ENCODE measurements around the gene VSNL1. TPM values are rescaled to one million over a fixed set of nuclear protein-coding genes. Genes with fewer than 3 reads are reported as not detected.

VSNL1 gene
- polyA plus RNA-seq, 1 donor = 0.70 TPM

DNA sequence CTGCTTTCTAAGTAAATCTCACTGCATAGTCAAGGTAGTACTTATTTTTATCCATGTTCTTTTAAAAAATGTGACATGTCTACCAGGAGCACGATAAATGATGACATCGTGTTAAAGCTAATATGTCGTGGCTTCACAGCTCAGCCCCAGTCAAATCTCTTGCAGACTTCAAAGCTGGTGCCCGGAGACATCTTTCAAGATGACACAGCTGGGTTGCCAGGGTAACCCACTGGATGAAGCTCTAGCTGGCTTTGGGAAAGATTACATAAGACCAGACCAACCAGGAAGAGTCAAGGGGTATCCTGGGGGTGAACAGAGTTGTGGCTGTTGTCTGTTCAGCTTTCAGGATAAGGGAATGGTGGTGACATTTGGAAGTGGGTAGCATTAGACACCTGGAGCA lies 67.8 kb downstream of the VSNL1 start:
- Histone ChIP-seq H3K9me3 (ENCODE audit: control insufficient read depth, low read depth, low read length) (no peaks in the 10 kb centered on the region), H3K4me1 (ENCODE audit: control insufficient read depth, insufficient read depth, low read length) (no peaks in the 10 kb centered on the region), H3K27ac (ENCODE audit: low read length) (no peak overlapping the region), H3K4me3 (ENCODE audit: low read length) (no peak overlapping the region), H3K36me3 (ENCODE audit: control insufficient read depth, insufficient read depth, low read length) (no peaks in the 10 kb centered on the region), H3K27me3 (ENCODE audit: control insufficient read depth, insufficient read depth, low read length) (no peaks in the 10 kb centered on the region)
- DNase-seq = no peak
- WGBS (ENCODE audit: insufficient coverage, low lambda C conversion rate) = no CpG with 5 or more reads among the region's 4 CpGs

DNA sequence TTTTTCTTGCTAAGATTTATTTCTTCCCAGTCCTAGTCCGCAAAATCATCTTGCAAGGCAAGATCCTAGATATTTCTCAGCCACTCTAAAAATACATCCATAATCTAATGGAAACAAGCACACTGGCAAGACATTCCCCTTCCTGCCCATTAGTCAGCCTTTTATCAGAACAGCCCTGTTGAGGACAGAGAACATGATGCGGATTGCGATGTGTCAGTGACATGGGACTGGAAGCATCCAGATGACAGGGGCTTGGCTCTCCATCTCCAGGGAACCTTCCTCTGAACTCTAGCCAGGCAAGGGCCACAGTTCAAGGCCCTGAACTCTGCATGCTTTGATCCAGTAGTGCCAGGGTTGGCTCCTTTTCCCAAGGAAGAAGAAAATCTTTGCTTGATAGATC lies 70.0 kb downstream of the VSNL1 start:
- Histone ChIP-seq H3K4me1 (ENCODE audit: control insufficient read depth, insufficient read depth, low read length) (no peaks in the 10 kb centered on the region), H3K9me3 (ENCODE audit: control insufficient read depth, low read depth, low read length) (no peaks in the 10 kb centered on the region), H3K27ac (ENCODE audit: low read length) (no peak overlapping the region), H3K4me3 (ENCODE audit: low read length) (no peak overlapping the region), H3K36me3 (ENCODE audit: control insufficient read depth, insufficient read depth, low read length) (no peaks in the 10 kb centered on the region), H3K27me3 (ENCODE audit: control insufficient read depth, insufficient read depth, low read length) (no peaks in the 10 kb centered on the region)
- WGBS (ENCODE audit: insufficient coverage, low lambda C conversion rate) = 80% methylated on average over 1 of the region's 3 CpGs
- DNase-seq = no peak

DNA sequence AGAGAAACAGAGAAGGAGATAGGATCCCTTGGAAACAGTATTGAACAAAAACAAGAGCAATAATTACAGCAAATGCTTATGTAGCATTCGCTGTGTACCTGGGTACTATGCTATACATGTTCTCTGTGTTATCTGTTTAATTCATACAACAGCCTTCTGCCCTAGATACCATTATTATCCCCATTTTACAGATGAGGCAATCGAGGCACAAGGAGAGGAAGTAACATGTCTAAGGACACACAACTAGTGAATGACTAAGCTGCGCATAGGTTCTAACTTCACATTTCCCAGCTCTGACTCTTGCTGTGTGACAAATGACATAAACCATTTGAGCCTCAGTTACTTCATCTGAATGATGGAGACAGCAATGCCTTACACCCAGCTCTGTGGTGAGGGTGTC lies 70.5 kb downstream of the VSNL1 start:
- Histone ChIP-seq H3K27ac (ENCODE audit: low read length) (no peak overlapping the region), H3K4me3 (ENCODE audit: low read length) (no peak overlapping the region), H3K9me3 (ENCODE audit: control insufficient read depth, low read depth, low read length) (no peaks in the 10 kb centered on the region), H3K4me1 (ENCODE audit: control insufficient read depth, insufficient read depth, low read length) (no peaks in the 10 kb centered on the region), H3K36me3 (ENCODE audit: control insufficient read depth, insufficient read depth, low read length) (no peaks in the 10 kb centered on the region), H3K27me3 (ENCODE audit: control insufficient read depth, insufficient read depth, low read length) (no peaks in the 10 kb centered on the region)
- no peak for DNase-seq
- no CpG with 5 or more reads among the region's 3 CpGs for WGBS (ENCODE audit: insufficient coverage, low lambda C conversion rate)

DNA sequence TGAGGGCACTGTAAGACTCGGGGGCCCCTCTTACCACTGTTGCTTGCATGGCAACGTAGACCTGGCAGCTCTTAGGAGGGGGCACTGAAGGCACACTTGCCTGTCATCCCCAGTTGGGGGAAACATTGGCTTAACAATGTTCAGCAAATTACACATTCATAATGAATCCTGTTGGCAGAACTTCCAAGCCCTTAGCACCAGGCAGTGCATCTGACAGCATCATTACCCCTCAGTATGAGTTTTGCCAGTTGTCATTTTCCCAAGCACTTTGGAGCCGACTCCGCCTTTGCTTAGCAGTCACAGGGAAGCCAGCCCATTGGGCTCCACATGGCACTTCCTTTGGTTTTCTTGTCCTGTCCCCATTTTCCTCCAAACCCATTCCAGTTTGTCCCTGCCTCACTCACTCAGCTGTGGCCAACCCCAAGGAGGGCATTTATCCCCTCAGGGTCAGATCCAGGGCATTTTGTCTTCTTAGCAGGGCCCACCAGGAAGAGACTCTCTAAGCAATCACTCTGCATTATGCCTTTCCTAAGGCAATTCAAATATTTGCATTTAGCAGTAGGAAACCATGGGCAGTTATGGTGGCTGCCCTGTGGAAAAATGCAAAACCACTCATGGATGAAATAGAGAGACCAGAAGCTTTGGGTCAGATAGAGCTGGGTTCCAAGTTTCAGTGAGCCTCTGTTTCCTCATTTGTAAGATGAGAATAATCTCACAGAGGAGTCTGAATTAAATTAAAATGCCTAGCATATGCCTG lies 73.9 kb downstream of the VSNL1 start:
- no peaks in the 10 kb centered on the region for H3K27me3 ChIP-seq (ENCODE audit: control insufficient read depth, insufficient read depth, low read length)
- no peak overlapping the region for H3K4me3 ChIP-seq (ENCODE audit: low read length)
- H3K27ac ChIP-seq (ENCODE audit: low read length) = no peak overlapping the region
- no peaks in the 10 kb centered on the region for H3K4me1 ChIP-seq (ENCODE audit: control insufficient read depth, insufficient read depth, low read length)
- no peaks in the 10 kb centered on the region for H3K9me3 ChIP-seq (ENCODE audit: control insufficient read depth, low read depth, low read length)
- no peak for DNase-seq
- WGBS (ENCODE audit: insufficient coverage, low lambda C conversion rate) = no CpG with 5 or more reads among the region's 4 CpGs
- H3K36me3 ChIP-seq (ENCODE audit: control insufficient read depth, insufficient read depth, low read length) = no peaks in the 10 kb centered on the region

DNA sequence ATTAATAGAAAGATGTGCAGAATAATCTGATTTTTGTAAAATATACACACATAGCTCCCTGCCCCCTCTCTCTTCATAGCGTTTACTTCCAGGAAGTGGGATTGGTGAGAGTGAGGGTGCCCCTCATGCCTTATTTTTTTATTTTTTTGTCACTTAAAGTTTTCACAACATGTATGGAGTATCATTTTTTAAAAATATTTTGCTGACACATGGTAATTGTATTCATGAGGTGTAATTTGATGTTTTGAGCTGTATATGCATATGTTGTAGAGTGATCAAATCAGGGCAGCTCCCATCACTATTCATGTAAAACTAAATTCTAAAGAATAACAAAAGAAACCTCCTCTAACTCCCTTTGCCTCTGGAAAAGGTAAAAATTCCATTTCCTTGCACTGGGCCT lies 74.7 kb downstream of the VSNL1 start:
- no peak for DNase-seq
- no peak overlapping the region for H3K4me3 ChIP-seq (ENCODE audit: low read length)
- H3K36me3 ChIP-seq (ENCODE audit: control insufficient read depth, insufficient read depth, low read length) = no peaks in the 10 kb centered on the region
- WGBS (ENCODE audit: insufficient coverage, low lambda C conversion rate) = no CpG with 5 or more reads among the region's 1 CpG
- no peaks in the 10 kb centered on the region for H3K27me3 ChIP-seq (ENCODE audit: control insufficient read depth, insufficient read depth, low read length)
- no peaks in the 10 kb centered on the region for H3K4me1 ChIP-seq (ENCODE audit: control insufficient read depth, insufficient read depth, low read length)
- no peaks in the 10 kb centered on the region for H3K9me3 ChIP-seq (ENCODE audit: control insufficient read depth, low read depth, low read length)
- H3K27ac ChIP-seq (ENCODE audit: low read length) = no peak overlapping the region

DNA sequence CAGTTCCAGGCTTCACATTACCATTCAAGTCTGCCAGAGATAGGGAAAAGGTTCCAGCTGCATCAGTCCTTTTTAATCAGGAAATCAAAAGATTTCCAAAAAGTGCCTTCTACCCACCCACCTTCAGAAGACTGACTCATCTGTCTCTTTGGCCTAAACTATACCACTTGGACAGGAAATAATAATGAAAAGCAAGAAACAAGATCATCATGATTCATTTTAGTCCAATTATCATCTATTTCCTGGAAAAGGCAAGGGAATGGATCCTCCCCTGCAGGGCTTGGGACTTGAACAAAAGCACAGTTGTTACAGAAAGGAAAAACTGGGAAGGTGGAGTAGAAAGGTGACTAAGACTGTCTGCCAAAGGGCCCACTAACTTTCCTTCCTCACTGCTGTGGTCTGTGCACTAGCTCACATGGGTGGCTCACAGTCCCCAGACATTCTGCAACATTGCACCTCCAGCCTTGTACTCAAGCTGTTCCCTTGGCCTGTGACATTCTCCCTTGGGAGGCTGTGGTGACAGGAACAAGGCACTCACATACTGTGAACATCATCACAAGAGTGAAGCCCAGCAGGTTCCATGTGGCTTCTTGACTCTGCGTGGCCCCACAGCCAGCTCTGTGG lies 75.3 kb downstream of the VSNL1 start:
- DNase-seq = no peak
- H3K27me3 ChIP-seq (ENCODE audit: control insufficient read depth, insufficient read depth, low read length) = no peaks in the 10 kb centered on the region
- WGBS (ENCODE audit: insufficient coverage, low lambda C conversion rate) = no CpG with 5 or more reads among the region's 1 CpG
- H3K36me3 ChIP-seq (ENCODE audit: control insufficient read depth, insufficient read depth, low read length) = no peaks in the 10 kb centered on the region
- no peak overlapping the region for H3K27ac ChIP-seq (ENCODE audit: low read length)
- H3K4me3 ChIP-seq (ENCODE audit: low read length) = no peak overlapping the region
- H3K4me1 ChIP-seq (ENCODE audit: control insufficient read depth, insufficient read depth, low read length) = no peaks in the 10 kb centered on the region
- no peaks in the 10 kb centered on the region for H3K9me3 ChIP-seq (ENCODE audit: control insufficient read depth, low read depth, low read length)

DNA sequence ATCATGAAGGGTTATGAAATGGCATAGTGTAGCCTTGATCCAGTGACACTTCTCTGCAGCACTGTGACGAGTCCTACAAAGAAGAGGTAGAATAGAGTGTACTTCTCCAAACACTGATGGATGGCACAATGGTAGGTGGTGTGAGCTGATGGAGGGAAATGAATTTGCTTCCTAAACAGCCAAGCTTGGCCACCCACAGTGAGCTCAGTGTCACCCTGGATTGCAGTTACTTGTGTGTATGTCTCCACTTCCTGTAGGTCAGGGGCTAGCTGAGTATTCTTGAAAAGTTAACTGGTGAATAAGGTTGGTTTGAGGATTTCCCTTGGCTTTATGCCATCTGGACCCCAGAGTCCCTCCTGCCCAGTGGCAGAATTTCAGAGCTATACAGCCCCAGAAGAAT lies 75.9 kb downstream of the VSNL1 start:
- no peak for DNase-seq
- H3K9me3 ChIP-seq (ENCODE audit: control insufficient read depth, low read depth, low read length) = no peaks in the 10 kb centered on the region
- no peaks in the 10 kb centered on the region for H3K4me1 ChIP-seq (ENCODE audit: control insufficient read depth, insufficient read depth, low read length)
- H3K36me3 ChIP-seq (ENCODE audit: control insufficient read depth, insufficient read depth, low read length) = no peaks in the 10 kb centered on the region
- H3K27ac ChIP-seq (ENCODE audit: low read length) = no peak overlapping the region
- no CpG with 5 or more reads among the region's 1 CpG for WGBS (ENCODE audit: insufficient coverage, low lambda C conversion rate)
- H3K4me3 ChIP-seq (ENCODE audit: low read length) = no peak overlapping the region
- no peaks in the 10 kb centered on the region for H3K27me3 ChIP-seq (ENCODE audit: control insufficient read depth, insufficient read depth, low read length)

DNA sequence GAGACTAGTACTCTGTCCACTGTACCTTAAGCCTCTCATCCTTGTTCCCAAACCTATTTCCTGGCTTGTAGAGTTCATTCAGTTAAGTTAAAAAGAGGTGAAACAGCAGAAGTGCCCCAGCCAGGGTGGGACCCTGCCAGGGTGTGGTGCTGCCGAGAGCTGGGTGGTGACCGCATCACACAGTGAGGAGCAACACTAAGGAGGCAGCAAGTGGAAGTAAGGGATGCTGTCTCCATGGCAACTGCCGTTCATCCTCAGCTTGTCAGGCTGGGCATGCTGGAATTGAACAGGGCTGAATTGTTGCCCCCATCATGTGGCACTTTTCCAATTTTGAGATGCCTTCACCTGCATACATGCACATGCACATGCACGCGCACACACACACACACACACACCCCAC lies 77.0 kb downstream of the VSNL1 start:
- no peaks in the 10 kb centered on the region for H3K27me3 ChIP-seq (ENCODE audit: control insufficient read depth, insufficient read depth, low read length)
- H3K36me3 ChIP-seq (ENCODE audit: control insufficient read depth, insufficient read depth, low read length) = no peaks in the 10 kb centered on the region
- no CpG with 5 or more reads among the region's 5 CpGs for WGBS (ENCODE audit: insufficient coverage, low lambda C conversion rate)
- no peak for DNase-seq
- H3K9me3 ChIP-seq (ENCODE audit: control insufficient read depth, low read depth, low read length) = no peaks in the 10 kb centered on the region
- no peaks in the 10 kb centered on the region for H3K4me1 ChIP-seq (ENCODE audit: control insufficient read depth, insufficient read depth, low read length)
- no peak overlapping the region for H3K4me3 ChIP-seq (ENCODE audit: low read length)
- no peak overlapping the region for H3K27ac ChIP-seq (ENCODE audit: low read length)

DNA sequence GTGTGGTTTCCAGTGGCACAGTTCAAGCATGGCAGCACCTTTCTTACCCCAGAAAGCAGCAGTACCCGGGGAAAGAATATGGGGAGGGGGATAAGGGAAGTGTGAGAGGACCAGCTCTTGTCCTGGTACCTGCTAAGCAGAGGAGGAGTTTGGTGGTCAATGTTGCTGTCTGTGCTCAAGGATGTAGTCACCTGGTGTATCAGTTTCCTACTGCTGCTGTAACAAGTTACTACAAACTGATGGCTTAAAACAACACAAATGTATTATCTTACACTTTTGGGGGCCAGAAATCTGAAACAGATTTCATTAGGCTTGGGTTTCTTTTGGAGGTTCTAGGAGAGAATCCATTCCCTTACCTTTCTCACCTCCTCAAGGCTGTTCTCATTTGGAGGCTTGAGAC lies 77.5 kb downstream of the VSNL1 start:
- Histone ChIP-seq H3K4me1 (ENCODE audit: control insufficient read depth, insufficient read depth, low read length) (no peaks in the 10 kb centered on the region), H3K9me3 (ENCODE audit: control insufficient read depth, low read depth, low read length) (no peaks in the 10 kb centered on the region), H3K36me3 (ENCODE audit: control insufficient read depth, insufficient read depth, low read length) (no peaks in the 10 kb centered on the region), H3K4me3 (ENCODE audit: low read length) (no peak overlapping the region), H3K27ac (ENCODE audit: low read length) (no peak overlapping the region), H3K27me3 (ENCODE audit: control insufficient read depth, insufficient read depth, low read length) (no peaks in the 10 kb centered on the region)
- no CpG with 5 or more reads among the region's 1 CpG for WGBS (ENCODE audit: insufficient coverage, low lambda C conversion rate)
- DNase-seq = no peak

DNA sequence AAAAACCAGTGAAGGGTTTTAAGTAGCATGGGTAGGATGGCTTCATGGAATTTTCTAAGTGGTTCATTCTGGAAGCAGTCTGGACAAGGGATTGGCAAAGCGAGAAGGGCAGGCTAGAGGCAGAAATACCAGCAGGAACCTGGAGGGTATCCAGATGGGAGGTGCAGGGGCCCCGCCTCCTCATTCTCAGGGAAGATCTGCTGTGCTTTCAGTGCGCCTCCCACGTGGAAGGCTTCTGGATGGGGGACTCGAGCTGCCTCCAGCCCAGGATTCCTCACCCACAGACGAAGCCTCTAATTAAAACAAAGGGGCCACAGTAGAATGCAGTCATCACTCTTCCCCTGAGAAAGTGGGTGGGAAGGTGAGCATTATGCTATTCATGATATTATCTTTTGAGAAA lies 79.8 kb downstream of the VSNL1 start:
- H3K9me3 ChIP-seq (ENCODE audit: control insufficient read depth, low read depth, low read length) = no peaks in the 10 kb centered on the region
- no peaks in the 10 kb centered on the region for H3K36me3 ChIP-seq (ENCODE audit: control insufficient read depth, insufficient read depth, low read length)
- no CpG with 5 or more reads among the region's 6 CpGs for WGBS (ENCODE audit: insufficient coverage, low lambda C conversion rate)
- H3K4me1 ChIP-seq (ENCODE audit: control insufficient read depth, insufficient read depth, low read length) = no peaks in the 10 kb centered on the region
- H3K27ac ChIP-seq (ENCODE audit: low read length) = no peak overlapping the region
- no peak overlapping the region for H3K4me3 ChIP-seq (ENCODE audit: low read length)
- H3K27me3 ChIP-seq (ENCODE audit: control insufficient read depth, insufficient read depth, low read length) = no peaks in the 10 kb centered on the region
- no peak for DNase-seq

DNA sequence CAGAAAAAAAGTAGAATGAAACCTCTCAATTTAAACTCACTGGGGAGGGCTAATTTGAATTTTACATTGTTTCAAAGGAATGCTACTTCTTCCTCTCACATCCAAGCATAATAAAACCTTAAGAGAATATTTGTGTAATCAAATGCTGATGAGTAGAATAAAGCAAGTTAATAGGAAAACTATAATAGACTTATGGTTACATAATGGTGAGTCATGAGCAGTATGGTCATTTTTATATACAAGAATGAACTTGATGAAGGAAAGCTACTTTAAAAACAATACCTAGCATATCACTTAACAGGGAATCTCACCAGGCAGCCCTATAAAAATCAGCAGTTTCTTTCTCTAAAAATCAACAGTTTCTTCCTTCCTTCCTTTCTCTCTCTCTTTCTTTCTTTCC lies 80.3 kb downstream of the VSNL1 start:
- Histone ChIP-seq H3K9me3 (ENCODE audit: control insufficient read depth, low read depth, low read length) (no peaks in the 10 kb centered on the region), H3K36me3 (ENCODE audit: control insufficient read depth, insufficient read depth, low read length) (no peaks in the 10 kb centered on the region), H3K4me3 (ENCODE audit: low read length) (no peak overlapping the region), H3K27ac (ENCODE audit: low read length) (no peak overlapping the region), H3K4me1 (ENCODE audit: control insufficient read depth, insufficient read depth, low read length) (no peaks in the 10 kb centered on the region), H3K27me3 (ENCODE audit: control insufficient read depth, insufficient read depth, low read length) (no peaks in the 10 kb centered on the region)
- DNase-seq = no peak

All from large intestine (tissue), 3 donors.